Measurements from ENCODE around the gene NXF1. TPM values are rescaled to one million over a fixed set of nuclear protein-coding genes. Genes with fewer than 3 reads are reported as not detected.

The NXF1 gene
- total and polyA plus RNA-seq, 10 of the 15 experiments (the other 5 are each of a cell fraction or from before 2014, with no cell fraction given): 20.7 to 84.9 (median 40.6) TPM

DNA sequence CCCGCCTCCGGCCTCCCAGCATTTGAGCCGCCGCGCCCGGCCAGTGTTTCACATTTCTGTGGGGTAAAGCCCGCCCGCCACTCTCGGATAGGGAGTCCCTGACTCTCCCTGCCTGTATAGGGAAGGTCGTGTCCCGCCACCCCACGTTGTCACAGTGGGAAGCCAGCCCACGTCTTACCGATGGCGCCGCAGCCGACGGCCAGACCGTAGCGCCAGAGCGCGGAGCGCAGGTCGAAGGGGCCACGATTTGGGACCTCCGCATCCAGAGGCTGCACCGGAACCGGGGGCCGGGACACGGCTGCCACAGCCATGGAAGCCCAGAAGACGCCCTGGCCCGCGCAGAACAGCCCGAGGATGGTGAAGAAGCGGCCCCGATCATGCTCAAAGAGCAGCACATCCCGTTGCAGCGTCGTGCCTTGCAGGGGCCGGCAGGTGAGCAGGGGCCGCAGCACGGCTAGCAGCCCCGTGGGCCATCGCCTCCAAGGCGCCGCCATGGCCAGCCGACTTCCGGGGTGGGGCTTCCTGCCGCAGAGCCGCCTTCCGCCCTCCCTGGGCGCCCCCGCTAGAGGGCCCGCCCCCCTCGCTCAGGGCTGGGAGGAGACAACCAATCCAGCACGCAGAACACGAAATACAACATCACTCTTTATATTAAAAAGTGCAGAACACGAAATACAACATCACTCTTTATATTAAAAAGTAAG lies 13.6 kb downstream of the NXF1 start, which contains the start of gene TMEM223 (continued):
- TF ChIP-seq, protein P1, sequence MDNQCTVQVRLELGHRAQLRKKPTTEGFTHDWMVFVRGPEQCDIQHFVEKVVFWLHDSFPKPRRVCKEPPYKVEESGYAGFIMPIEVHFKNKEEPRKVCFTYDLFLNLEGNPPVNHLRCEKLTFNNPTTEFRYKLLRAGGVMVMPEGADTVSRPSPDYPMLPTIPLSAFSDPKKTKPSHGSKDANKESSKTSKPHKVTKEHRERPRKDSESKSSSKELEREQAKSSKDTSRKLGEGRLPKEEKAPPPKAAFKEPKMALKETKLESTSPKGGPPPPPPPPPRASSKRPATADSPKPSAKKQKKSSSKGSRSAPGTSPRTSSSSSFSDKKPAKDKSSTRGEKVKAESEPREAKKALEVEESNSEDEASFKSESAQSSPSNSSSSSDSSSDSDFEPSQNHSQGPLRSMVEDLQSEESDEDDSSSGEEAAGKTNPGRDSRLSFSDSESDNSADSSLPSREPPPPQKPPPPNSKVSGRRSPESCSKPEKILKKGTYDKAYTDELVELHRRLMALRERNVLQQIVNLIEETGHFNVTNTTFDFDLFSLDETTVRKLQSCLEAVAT (IDR thresholded peaks at IDR 0.05): 0 out of 2 replicates have a peak, but pooled peaks have one; percentile 7
- TF ChIP-seq ZNF207 (IDR thresholded peaks at IDR 0.05; ENCODE audit: borderline replicate concordance) (no peak), RBBP5 (conservative IDR thresholded peaks at IDR 0.05) (no peak), HCFC1 (IDR thresholded peaks at IDR 0.05; ENCODE audit: low read length) (peak; percentile 43; the same call in 1 of the 2 replicates), MYC (IDR thresholded peaks at IDR 0.05; ENCODE audit: insufficient read depth, insufficient read length, insufficient replicate concordance, low read length, severe bottlenecking) (peak; percentile 19), DPF2 (IDR thresholded peaks at IDR 0.05) (peak; percentile 43), CREB1 (IDR thresholded peaks at IDR 0.05; ENCODE audit: low read depth) (no peak; the same call in none of the 2 replicates), TAF1 (IDR thresholded peaks at IDR 0.05; ENCODE audit: borderline replicate concordance, low read depth, low read length) (peak; percentile 84), GABPA (IDR thresholded peaks at IDR 0.05; ENCODE audit: low read depth) (peak; percentile 86), PML (IDR thresholded peaks at IDR 0.05; ENCODE audit: low read length) (peak; percentile 85), GATAD2B (conservative IDR thresholded peaks at IDR 0.05; ENCODE audit: low read depth) (peak; percentile 92), SIN3A (IDR thresholded peaks at IDR 0.05; ENCODE audit: low read depth, low read length) (peak; percentile 58; the same call in 1 of the 2 replicates), RELA (IDR thresholded peaks at IDR 0.05; ENCODE audit: borderline replicate concordance, partially characterized antibody) (peak; percentile 13), KLF5 (IDR thresholded peaks at IDR 0.05; ENCODE audit: partially characterized antibody) (peak; percentile 28), RAD21 (IDR thresholded peaks at IDR 0.05; ENCODE audit: insufficient read depth, low read depth, low read length) (no peak), SMARCA5 (IDR thresholded peaks at IDR 0.05) (peak; percentile 46; the same call in 1 of the 2 replicates), RB1 (IDR thresholded peaks at IDR 0.05; ENCODE audit: borderline replicate concordance) (0 out of 2 replicates have a peak, but pooled peaks have one; percentile 23), NFXL1 (IDR thresholded peaks at IDR 0.05; ENCODE audit: borderline replicate concordance) (no peak), CBX5 (IDR thresholded peaks at IDR 0.05; ENCODE audit: low read depth) (no peak), TCF12 (IDR thresholded peaks at IDR 0.05; ENCODE audit: low read depth, low read length) (no peak)
- TF ChIP-seq, protein P2, sequence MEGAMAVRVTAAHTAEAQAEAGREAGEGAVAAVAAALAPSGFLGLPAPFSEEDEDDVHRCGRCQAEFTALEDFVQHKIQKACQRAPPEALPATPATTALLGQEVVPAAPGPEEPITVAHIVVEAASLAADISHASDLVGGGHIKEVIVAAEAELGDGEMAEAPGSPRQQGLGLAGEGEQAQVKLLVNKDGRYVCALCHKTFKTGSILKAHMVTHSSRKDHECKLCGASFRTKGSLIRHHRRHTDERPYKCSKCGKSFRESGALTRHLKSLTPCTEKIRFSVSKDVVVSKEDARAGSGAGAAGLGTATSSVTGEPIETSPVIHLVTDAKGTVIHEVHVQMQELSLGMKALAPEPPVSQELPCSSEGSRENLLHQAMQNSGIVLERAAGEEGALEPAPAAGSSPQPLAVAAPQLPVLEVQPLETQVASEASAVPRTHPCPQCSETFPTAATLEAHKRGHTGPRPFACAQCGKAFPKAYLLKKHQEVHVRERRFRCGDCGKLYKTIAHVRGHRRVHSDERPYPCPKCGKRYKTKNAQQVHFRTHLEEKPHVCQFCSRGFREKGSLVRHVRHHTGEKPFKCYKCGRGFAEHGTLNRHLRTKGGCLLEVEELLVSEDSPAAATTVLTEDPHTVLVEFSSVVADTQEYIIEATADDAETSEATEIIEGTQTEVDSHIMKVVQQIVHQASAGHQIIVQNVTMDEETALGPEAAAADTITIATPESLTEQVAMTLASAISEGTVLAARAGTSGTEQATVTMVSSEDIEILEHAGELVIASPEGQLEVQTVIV (IDR thresholded peaks at IDR 0.05; ENCODE audit: borderline replicate concordance, partially characterized antibody): peak; percentile 52
- TF ChIP-seq, protein P3, sequence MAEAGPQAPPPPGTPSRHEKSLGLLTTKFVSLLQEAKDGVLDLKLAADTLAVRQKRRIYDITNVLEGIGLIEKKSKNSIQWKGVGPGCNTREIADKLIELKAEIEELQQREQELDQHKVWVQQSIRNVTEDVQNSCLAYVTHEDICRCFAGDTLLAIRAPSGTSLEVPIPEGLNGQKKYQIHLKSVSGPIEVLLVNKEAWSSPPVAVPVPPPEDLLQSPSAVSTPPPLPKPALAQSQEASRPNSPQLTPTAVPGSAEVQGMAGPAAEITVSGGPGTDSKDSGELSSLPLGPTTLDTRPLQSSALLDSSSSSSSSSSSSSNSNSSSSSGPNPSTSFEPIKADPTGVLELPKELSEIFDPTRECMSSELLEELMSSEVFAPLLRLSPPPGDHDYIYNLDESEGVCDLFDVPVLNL (IDR thresholded peaks at IDR 0.05; ENCODE audit: low read depth, low read length): no peak
- TF ChIP-seq, protein P4, sequence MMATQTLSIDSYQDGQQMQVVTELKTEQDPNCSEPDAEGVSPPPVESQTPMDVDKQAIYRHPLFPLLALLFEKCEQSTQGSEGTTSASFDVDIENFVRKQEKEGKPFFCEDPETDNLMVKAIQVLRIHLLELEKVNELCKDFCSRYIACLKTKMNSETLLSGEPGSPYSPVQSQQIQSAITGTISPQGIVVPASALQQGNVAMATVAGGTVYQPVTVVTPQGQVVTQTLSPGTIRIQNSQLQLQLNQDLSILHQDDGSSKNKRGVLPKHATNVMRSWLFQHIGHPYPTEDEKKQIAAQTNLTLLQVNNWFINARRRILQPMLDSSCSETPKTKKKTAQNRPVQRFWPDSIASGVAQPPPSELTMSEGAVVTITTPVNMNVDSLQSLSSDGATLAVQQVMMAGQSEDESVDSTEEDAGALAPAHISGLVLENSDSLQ (IDR thresholded peaks at IDR 0.05): 0 out of 2 replicates have a peak, but pooled peaks have one; percentile 34
- TF ChIP-seq, protein P5, sequence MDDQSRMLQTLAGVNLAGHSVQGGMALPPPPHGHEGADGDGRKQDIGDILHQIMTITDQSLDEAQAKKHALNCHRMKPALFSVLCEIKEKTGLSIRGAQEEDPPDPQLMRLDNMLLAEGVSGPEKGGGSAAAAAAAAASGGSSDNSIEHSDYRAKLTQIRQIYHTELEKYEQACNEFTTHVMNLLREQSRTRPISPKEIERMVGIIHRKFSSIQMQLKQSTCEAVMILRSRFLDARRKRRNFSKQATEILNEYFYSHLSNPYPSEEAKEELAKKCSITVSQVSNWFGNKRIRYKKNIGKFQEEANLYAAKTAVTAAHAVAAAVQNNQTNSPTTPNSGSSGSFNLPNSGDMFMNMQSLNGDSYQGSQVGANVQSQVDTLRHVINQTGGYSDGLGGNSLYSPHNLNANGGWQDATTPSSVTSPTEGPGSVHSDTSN (IDR thresholded peaks at IDR 0.05; ENCODE audit: insufficient replicate concordance, low read depth, low read length): peak; percentile 13
